Endothelial cell of umbilical vein (primary cell): ENCODE data around the gene ERO1B. TPM values are rescaled to one million over a fixed set of nuclear protein-coding genes. Genes with fewer than 3 reads are reported as not detected.
"Not testable (repeated sequence)": the region's sequence is repeated elsewhere in the genome, so short reads cannot be mapped to it uniquely, and the experiment has no call there.

Experiments used
- BruUV-seq: library from RNA; stranded (reverse); fragments of 400-500 nt; replicated peaks from 2 replicates; lab custom pipeline; 2021; lab: Mats Ljungman, UMichigan
- CTCF ChIA-PET: fragments of 300-600, 350-600 bp; sonication (Branson Sonifier 250); formaldehyde crosslinking; loops from one replicate; lab custom pipeline; 2021; ENCODE audit warnings: antibody characterized with exemption, inconsistent platforms; lab: Charles Lee
- POLR2A ChIA-PET: fragments of 300-600, 350-600 bp; sonication (Branson Sonifier 250); formaldehyde crosslinking; loops from one replicate; lab custom pipeline; 2021; ENCODE audit warnings: antibody characterized with exemption, inconsistent platforms; lab: Charles Lee
- DNase-seq: peaks from one replicate; pipeline ENCODE4 v3.0.0-alpha.2; 2011; ENCODE audit warnings: low read depth, low spot score
- FAIRE-seq: peaks from 2 replicates; lab custom pipeline; 2011; peaks lifted over from hg19 to GRCh38; lab: Jason Lieb, UNC
- H2AFZ ChIP-seq: 2 replicates; pipeline ENCODE4 v1.6.0; 2012; ENCODE audit warnings: low read depth, low read length, control low read depth, inconsistent platforms
- H3K27ac ChIP-seq: 2 replicates; pipeline ENCODE4 v1.5.1; 2011; ENCODE audit warnings: low read depth, mild to moderate bottlenecking, control low read depth, low read length, moderate library complexity; ENCODE audit not compliant: insufficient read depth
- H3K27me3 ChIP-seq, 2 experiments: 2 replicates each; pipeline versions ENCODE4 v1.6.0 to v1.6.1; 2011; ENCODE audit warnings: low read length in 2 of 2, mixed read lengths in 1 of 2; ENCODE audit not compliant: control insufficient read depth in 2 of 2, insufficient read depth in 2 of 2
- H3K36me3 ChIP-seq, 2 experiments: 2 replicates in 1 of 2; 3 replicates in 1 of 2; pipeline ENCODE4 v1.5.1; 2011; ENCODE audit warnings: low read length in 2 of 2, mild to moderate bottlenecking in 1 of 2, moderate library complexity in 1 of 2; ENCODE audit not compliant: control insufficient read depth in 2 of 2, insufficient read depth in 2 of 2; ENCODE audit errors: extremely low read depth in 1 of 2
- H3K4me1 ChIP-seq: 3 replicates; pipeline ENCODE4 v1.5.1; 2011; ENCODE audit warnings: mild to moderate bottlenecking, low read length; ENCODE audit not compliant: control insufficient read depth, insufficient read depth; ENCODE audit errors: extremely low read depth
- H3K4me2 ChIP-seq: 2 replicates; pipeline ENCODE4 v1.6.1; 2011; ENCODE audit warnings: low read length, control low read depth, mixed read lengths; ENCODE audit not compliant: insufficient read depth
- H3K4me3 ChIP-seq, 3 experiments: fragments of 200-600 bp in 1 of 3; sonication (generic), shearing (Covaris generic) in 1 of 3; replicated peaks in 1 of 3; 2 replicates each; pipeline ENCODE4 v1.5.1; 2011 to 2016; ENCODE audit warnings: control low read depth in 3 of 3, low read length in 3 of 3, mild to moderate bottlenecking in 2 of 3, inconsistent platforms in 1 of 3, low read depth in 1 of 3, moderate library complexity in 1 of 3; ENCODE audit not compliant: insufficient read depth in 1 of 3
- H3K79me2 ChIP-seq: 2 replicates; pipeline ENCODE4 v1.6.0; 2012; ENCODE audit warnings: low read length, inconsistent platforms; ENCODE audit not compliant: control insufficient read depth, insufficient read depth
- H3K9ac ChIP-seq: replicated peaks from 2 replicates; pipeline ENCODE3; 2011; ENCODE audit warnings: low read length, control low read depth; ENCODE audit not compliant: insufficient read depth; ENCODE audit errors: extremely low read depth
- H3K9me1 ChIP-seq: replicated peaks from 3 replicates; pipeline ENCODE4 v1.6.0; 2011; ENCODE audit warnings: mild to moderate bottlenecking, low read length; ENCODE audit not compliant: control insufficient read depth, insufficient read depth; ENCODE audit errors: extremely low read depth
- H3K9me3 ChIP-seq: replicated peaks from 2 replicates; pipeline ENCODE4 v1.5.1; 2012; ENCODE audit warnings: low read length, inconsistent platforms; ENCODE audit not compliant: control insufficient read depth, insufficient read depth
- H4K20me1 ChIP-seq: replicated peaks from 2 replicates; pipeline ENCODE3; 2011; ENCODE audit warnings: mild to moderate bottlenecking, low read length; ENCODE audit not compliant: control insufficient read depth, insufficient read depth; ENCODE audit errors: extremely low read depth
- EZH2 ChIP-seq: IDR thresholded peaks from 2 replicates; pipeline ENCODE4 v1.6.1; 2012; ENCODE audit warnings: borderline replicate concordance, low read depth, mild to moderate bottlenecking, moderate library complexity, low read length, inconsistent platforms; ENCODE audit not compliant: severe bottlenecking
- FOS ChIP-seq: IDR thresholded peaks from 2 replicates; pipeline ENCODE4 v1.6.1; 2011; ENCODE audit warnings: mild to moderate bottlenecking, low read length, moderate library complexity, borderline replicate concordance; ENCODE audit not compliant: insufficient read depth
- GATA2 ChIP-seq: IDR thresholded peaks from 2 replicates; pipeline ENCODE4 v1.7.0; 2011; ENCODE audit warnings: low read depth, mild to moderate bottlenecking, moderate library complexity, mixed read lengths, low read length; ENCODE audit not compliant: insufficient read length, insufficient read depth
- JUN ChIP-seq: IDR thresholded peaks from 2 replicates; pipeline ENCODE4 v1.6.1; 2011; ENCODE audit warnings: borderline replicate concordance, low read depth; ENCODE audit not compliant: insufficient read length, insufficient read depth
- MYC ChIP-seq: IDR thresholded peaks from one replicate; pipeline ENCODE4 v1.6.1; 2011; ENCODE audit warnings: mild to moderate bottlenecking, low read depth, low read length
- POLR2A ChIP-seq: IDR thresholded peaks from 2 replicates; pipeline ENCODE4 v1.6.1; 2012; ENCODE audit warnings: low read depth, mild to moderate bottlenecking, control low read depth, low read length
- POLR2AphosphoS5 ChIP-seq: IDR thresholded peaks from 2 replicates; pipeline ENCODE4 v1.6.1; 2012; ENCODE audit warnings: low read depth, mild to moderate bottlenecking, control low read depth, low read length, moderate library complexity; ENCODE audit not compliant: insufficient read depth
- dilution Hi-C: fragments of 300-500 bp; cut with MboI; formaldehyde crosslinking; loops from one replicate; pipeline ENCODE4 v1.15.0; 2019; ENCODE audit warnings: low sequenced_read_pairs; ENCODE audit not compliant: extremely low pct_ligation_motif_present
- intact Hi-C: fragments of 100-400 bp; cut with micrococcal nuclease; formaldehyde crosslinking; loops from one replicate; pipeline ENCODE4 v1.10.0; 2022
- polyA plus RNA-seq, 4 experiments: library from polyadenylated mRNA; depleted of rRNA in 3 of 4; stranded (reverse) in 3 of 4; unstranded in 1 of 4; fragments of >200 nt; gene quantifications; 2 replicates each; pipeline versions ENCODE4 v1.2.1 to v1.2.3, GENCODE V29; 2011 to 2012; ENCODE audit warnings: missing spikeins in 1 of 4
- total RNA-seq: library from RNA; stranded (reverse); gene quantifications from 2 replicates; pipeline ENCODE4 v1.2.3, GENCODE V29; 2021
- TF ChIP-seq, protein P1 (sequence below): IDR thresholded peaks from 2 replicates; pipeline ENCODE4 v1.6.1; 2011; ENCODE audit not compliant: insufficient read depth, insufficient read length
- TF ChIP-seq, protein P2 (sequence below), 2 donors: IDR thresholded peaks; 1 replicate in 1 of 2; 2 replicates in 1 of 2; pipeline ENCODE4 v1.5.1; 2011; ENCODE audit warnings: low read length in 2 of 2, mild to moderate bottlenecking in 2 of 2, moderate library complexity in 2 of 2, control low read depth in 1 of 2, inconsistent platforms in 1 of 2, low read depth in 1 of 2; ENCODE audit not compliant: insufficient read depth in 1 of 2; ENCODE audit errors: extremely low read depth in 1 of 2

Gene ERO1B
- total and polyA plus RNA-seq, 2 donors (not counting 3 experiments of a cell fraction or from before 2014, with no cell fraction given): 1.9 to 3.6 TPM

DNA sequence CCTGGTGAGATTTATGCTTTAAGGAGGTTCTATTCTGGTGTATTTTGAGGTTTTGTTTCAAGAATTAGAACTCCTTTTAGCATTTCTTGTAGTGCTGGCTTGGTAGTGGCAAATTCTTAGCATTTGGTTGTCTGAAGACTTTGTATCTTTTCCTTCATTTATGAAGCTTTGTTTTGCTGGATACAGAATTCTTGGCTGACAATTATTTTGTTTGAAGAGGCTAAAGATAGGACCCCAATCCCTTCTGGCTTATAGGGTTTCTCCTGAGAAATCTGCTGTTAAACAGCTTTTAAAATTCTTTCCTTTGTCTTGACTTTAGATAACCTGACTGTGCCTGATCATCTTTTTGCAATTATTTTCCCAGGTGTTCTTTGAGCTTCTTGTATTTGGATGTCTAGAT, 80.8 kb downstream of the ERO1B start:
- Histone ChIP-seq H2AFZ (no peak overlapping the region), H3K27ac (no peak overlapping the region), H3K4me2 (no peak overlapping the region), H3K4me3 (no peak overlapping the region), H3K36me3 (no peaks in the 10 kb centered on the region), H3K27me3 (no peaks in the 10 kb centered on the region), H3K9me3 (no peaks in the 10 kb centered on the region), H3K4me1 (no peaks in the 10 kb centered on the region), H3K9me1 (no peaks in the 10 kb centered on the region), H4K20me1 (no peaks in the 10 kb centered on the region), H3K79me2 (no peaks in the 10 kb centered on the region), H3K9ac (no peak overlapping the region)
- intact Hi-C loops: no loop called here
- no peak for FAIRE-seq
- no peak for TF ChIP-seq POLR2A
- no peak for DNase-seq
- no TSS peak for BruUV-seq
- dilution Hi-C loops: no loop called here
- CTCF ChIA-PET: interaction anchor here (1.2 kb wide), 1 partner anchor 52 kb away, joined by 3 read pairs; no protein-coding TSS in a partner anchor
- POLR2A ChIA-PET: no interaction called here

DNA sequence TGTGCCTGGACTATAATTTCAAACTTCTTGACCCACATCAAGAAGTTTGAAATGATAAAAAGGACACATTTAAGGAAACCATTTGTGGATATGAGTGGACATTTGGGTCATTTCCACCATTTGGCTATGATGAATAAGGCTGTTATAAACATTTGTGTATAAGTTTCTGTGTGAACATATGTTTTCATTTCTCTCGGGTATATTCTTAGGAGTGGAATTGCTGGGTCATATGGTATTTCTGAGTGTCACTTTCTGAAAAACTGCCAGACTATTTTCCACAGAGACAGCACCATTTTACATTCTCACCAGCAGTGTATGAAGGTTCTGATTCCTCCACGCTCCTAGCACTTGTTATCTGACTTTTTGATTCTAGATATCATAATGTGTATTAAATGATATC, 88.6 kb downstream of the ERO1B start:
- H2AFZ ChIP-seq: no peak overlapping the region
- intact Hi-C loops: no loop called here
- dilution Hi-C loops: no loop called here
- no peaks in the 10 kb centered on the region for H3K36me3 ChIP-seq
- H3K4me3 ChIP-seq: no peak overlapping the region
- H3K9ac ChIP-seq: no peak overlapping the region
- H3K9me3 ChIP-seq: no peaks in the 10 kb centered on the region
- no peaks in the 10 kb centered on the region for H3K79me2 ChIP-seq
- H3K27me3 ChIP-seq: no peaks in the 10 kb centered on the region
- H3K9me1 ChIP-seq: no peaks in the 10 kb centered on the region
- no peak overlapping the region for H3K27ac ChIP-seq
- H4K20me1 ChIP-seq: no peaks in the 10 kb centered on the region
- ChIA-PET CTCF (no interaction called here), POLR2A (no interaction called here)
- no peak for TF ChIP-seq POLR2AphosphoS5
- no peak for TF ChIP-seq EZH2
- TF ChIP-seq, protein P1, sequence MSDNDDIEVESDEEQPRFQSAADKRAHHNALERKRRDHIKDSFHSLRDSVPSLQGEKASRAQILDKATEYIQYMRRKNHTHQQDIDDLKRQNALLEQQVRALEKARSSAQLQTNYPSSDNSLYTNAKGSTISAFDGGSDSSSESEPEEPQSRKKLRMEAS: no peak
- TF ChIP-seq JUN: no peak
- TF ChIP-seq POLR2A: no peak
- no peak for TF ChIP-seq GATA2
- no peak for TF ChIP-seq FOS
- TF ChIP-seq, protein P2, sequence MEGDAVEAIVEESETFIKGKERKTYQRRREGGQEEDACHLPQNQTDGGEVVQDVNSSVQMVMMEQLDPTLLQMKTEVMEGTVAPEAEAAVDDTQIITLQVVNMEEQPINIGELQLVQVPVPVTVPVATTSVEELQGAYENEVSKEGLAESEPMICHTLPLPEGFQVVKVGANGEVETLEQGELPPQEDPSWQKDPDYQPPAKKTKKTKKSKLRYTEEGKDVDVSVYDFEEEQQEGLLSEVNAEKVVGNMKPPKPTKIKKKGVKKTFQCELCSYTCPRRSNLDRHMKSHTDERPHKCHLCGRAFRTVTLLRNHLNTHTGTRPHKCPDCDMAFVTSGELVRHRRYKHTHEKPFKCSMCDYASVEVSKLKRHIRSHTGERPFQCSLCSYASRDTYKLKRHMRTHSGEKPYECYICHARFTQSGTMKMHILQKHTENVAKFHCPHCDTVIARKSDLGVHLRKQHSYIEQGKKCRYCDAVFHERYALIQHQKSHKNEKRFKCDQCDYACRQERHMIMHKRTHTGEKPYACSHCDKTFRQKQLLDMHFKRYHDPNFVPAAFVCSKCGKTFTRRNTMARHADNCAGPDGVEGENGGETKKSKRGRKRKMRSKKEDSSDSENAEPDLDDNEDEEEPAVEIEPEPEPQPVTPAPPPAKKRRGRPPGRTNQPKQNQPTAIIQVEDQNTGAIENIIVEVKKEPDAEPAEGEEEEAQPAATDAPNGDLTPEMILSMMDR (IDR thresholded peaks at IDR 0.05; ENCODE audit: extremely low read depth in 1 of 2, insufficient read depth in 1 of 2, low read depth in 1 of 2, low read length in 2 of 2): no peak
- TF ChIP-seq MYC: no peak
- no peaks in the 10 kb centered on the region for H3K4me1 ChIP-seq
- H3K4me2 ChIP-seq: no peak overlapping the region
- FAIRE-seq (no peak), DNase-seq (no peak)
- BruUV-seq: no TSS peak

DNA sequence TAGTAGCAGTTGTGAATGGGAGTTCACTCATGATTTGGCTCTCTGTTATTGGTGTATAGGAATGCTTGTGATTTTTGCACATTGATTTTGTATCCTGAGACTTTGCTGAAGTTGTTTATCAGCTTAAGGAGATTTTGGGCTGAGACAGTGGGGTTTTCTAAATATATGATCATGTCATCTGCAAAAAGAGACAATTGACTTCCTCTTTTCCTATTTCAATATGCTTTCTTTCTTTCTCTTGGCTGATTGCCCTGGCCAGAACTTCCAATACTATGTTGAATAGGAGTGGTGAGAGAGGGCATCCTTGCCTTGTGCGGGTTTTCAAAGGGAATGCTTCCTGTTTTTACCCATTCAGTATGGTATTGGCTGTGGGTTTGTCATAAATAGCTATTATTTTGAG, 93.7 kb downstream of the ERO1B start:
- H3K9me3 ChIP-seq, BruUV-seq, CTCF ChIA-PET, H3K4me1 ChIP-seq, H3K36me3 ChIP-seq, H3K27me3 ChIP-seq, H3K79me2 ChIP-seq, H3K27ac ChIP-seq, H2AFZ ChIP-seq, POLR2A ChIA-PET, H3K4me3 ChIP-seq, H3K4me2 ChIP-seq, H3K9me1 ChIP-seq, FAIRE-seq, intact Hi-C loops, dilution Hi-C loops, H3K9ac ChIP-seq, H4K20me1 ChIP-seq, DNase-seq: not testable (repeated sequence)
